ENCODE measurements around the gene ESPNL.

- TF ChIP-seq POLR2A (IDR thresholded peaks at IDR 0.05) = no peak
- TF ChIP-seq CTCF (IDR thresholded peaks at IDR 0.05) = no peak
These were observed 39.9 kb downstream of the ESPNL start for GRCh38 chr2:238140040-238140439.

Data from tibial nerve (tissue), 3 donors.